Mucosa of stomach (tissue), 1 donor: ENCODE data around the gene GMPPA.

Source experiments
- H3K27me3 ChIP-seq: one replicate; pipeline ENCODE4 v1.7.0; 2013; ENCODE audit warnings: mild to moderate bottlenecking, low read length; ENCODE audit not compliant: control insufficient read depth, insufficient read depth
- H3K36me3 ChIP-seq: one replicate; pipeline ENCODE4 v1.7.0; 2013; ENCODE audit warnings: low read length; ENCODE audit not compliant: control insufficient read depth, insufficient read depth
- H3K4me1 ChIP-seq: one replicate; pipeline ENCODE4 v1.7.0; 2013; ENCODE audit warnings: mild to moderate bottlenecking, low read length; ENCODE audit not compliant: control insufficient read depth, insufficient read depth
- H3K4me3 ChIP-seq: one replicate; pipeline ENCODE4 v1.7.0; 2013; ENCODE audit warnings: low read length
- H3K9ac ChIP-seq: one replicate; pipeline ENCODE4 v1.7.0; 2013; ENCODE audit warnings: mild to moderate bottlenecking, low read length, moderate library complexity
- H3K9me3 ChIP-seq: one replicate; pipeline ENCODE4 v1.7.0; 2013; ENCODE audit warnings: mild to moderate bottlenecking, low read length, moderate library complexity; ENCODE audit not compliant: control insufficient read depth
- donor health status: Pancreatic carcinoma.

The GMPPA gene

DNA sequence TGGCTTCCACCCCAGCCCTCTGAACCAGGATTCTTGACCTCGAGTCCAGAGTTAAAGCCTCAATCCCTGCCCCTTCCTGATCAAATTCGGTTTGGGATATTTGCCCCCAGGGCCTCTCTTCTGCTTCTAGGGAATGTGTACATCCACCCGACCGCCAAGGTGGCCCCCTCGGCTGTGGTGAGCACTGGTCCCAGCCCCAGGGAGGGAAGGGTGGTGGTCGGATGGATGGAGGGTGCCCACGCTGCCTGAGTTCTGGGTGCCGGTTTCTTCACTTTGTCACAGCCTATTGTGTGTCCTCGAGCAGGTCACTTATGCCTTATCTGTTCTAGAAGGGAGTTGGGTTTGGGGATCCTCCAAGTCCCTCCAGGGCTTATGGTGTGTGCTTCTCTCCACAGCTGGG lies 6.9 kb downstream of the GMPPA start:
- Histone ChIP-seq H3K4me1 (peaks cover 12% of the 10 kb centered on the region), H3K27me3 (peaks cover 16% of the 10 kb centered on the region), H3K9ac (no peak overlapping the region), H3K36me3 (peaks cover 19% of the 10 kb centered on the region), H3K4me3 (no peak overlapping the region), H3K9me3 (no peaks in the 10 kb centered on the region)

DNA sequence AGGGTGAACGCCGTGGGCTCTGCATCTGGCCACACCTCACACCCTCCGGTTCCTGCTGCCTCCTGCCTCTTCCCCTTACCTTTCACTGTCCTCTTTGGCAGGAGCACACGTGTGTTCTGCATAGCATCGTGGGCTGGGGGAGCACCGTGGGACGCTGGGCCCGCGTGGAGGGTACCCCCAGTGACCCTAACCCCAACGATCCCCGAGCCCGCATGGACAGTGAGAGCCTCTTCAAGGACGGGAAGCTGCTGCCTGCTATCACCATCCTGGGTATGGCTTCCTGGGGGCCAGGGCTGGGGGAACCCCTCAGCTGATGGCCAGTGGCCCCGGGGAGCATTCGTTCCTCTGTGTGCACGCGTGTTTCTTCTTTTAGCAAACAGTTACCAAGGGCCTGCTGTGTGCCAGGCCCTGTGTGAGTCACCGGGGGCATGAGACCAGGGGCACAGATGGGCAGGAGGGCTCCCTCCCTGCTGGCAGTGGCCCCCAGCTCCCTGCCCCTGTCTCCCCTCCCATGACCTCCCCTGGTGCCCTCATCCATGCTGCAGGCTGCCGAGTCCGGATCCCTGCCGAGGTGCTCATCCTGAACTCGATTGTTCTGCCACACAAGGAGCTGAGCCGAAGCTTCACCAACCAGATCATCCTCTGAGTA lies 7.6 kb downstream of the GMPPA start:
- H3K9ac ChIP-seq = no peak overlapping the region
- peaks cover 22% of the 10 kb centered on the region for H3K27me3 ChIP-seq
- no peaks in the 10 kb centered on the region for H3K9me3 ChIP-seq
- H3K4me1 ChIP-seq = peaks cover 13% of the 10 kb centered on the region
- H3K36me3 ChIP-seq = peaks cover 19% of the 10 kb centered on the region
- H3K4me3 ChIP-seq = no peak overlapping the region

- H3K4me3 ChIP-seq = no peak overlapping the region
- H3K9ac ChIP-seq = no peak overlapping the region
- H3K36me3 ChIP-seq = peaks cover 19% of the 10 kb centered on the region
- peaks cover 13% of the 10 kb centered on the region for H3K4me1 ChIP-seq
- no peaks in the 10 kb centered on the region for H3K9me3 ChIP-seq
- peaks cover 27% of the 10 kb centered on the region for H3K27me3 ChIP-seq
Observed at GRCh38 chr2:219506802-219507526, 8.3 kb downstream of the GMPPA start.

DNA sequence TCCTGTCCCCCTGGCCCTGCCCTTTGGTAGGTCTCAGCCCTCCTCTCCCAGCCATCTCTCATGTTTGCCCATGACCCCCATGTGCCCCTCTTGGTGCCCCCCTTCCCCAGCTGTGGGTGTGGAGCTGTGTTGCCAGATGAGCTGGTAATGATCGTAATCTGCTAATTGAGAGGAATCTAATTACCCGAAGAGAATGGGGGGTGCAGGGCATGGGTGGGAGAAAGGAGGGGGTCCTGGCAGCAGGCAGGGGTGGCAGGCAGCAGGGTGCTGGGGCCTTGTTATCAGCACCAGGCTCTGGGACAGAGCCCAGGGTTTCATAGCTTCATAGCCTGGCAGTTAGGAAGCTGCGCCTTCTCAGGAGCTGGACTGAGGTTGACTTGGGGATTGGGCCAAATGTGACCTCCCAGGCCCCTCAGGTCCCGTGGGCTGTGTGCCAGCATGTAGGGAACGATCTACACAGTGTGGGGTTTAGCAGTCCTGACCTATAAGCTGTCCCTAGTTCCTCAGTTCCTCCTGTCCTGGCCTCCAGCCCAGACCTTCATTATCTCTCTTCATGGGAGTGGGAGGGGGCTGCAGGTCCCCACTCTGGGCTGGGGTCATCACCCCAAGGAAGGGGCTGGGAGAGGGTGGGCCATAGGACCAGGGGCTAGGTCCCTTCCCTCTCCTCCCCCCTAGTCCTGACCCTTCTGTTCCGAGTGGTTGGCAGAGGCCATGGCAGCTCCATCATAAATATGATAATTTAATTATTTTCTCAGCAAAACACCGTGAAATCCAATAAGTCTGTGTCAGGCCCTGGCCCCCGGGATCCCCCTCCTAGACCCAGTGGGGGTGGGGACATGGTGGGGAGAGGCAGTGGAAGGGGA lies 9.1 kb downstream of the GMPPA start:
- no peaks in the 10 kb centered on the region for H3K9me3 ChIP-seq
- H3K36me3 ChIP-seq = peaks cover 19% of the 10 kb centered on the region
- H3K4me1 ChIP-seq = peaks cover 13% of the 10 kb centered on the region
- no peak overlapping the region for H3K4me3 ChIP-seq
- peaks cover 36% of the 10 kb centered on the region for H3K27me3 ChIP-seq
- H3K9ac ChIP-seq = no peak overlapping the region

DNA sequence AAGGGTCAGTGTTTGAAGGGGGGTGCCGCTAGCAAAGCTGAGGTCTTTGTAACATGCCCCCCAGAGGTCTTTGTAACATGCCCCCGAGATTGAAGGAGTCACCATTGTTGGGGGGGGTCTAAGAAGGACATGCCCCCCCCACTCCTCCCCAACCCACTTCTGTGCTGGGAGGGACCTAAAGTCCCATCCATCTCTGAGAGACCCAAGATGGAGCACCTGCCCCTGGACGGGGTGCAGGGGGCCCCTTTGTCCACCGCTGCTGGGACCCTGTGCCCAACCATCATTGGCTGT lies 9.7 kb downstream of the GMPPA start:
- Histone ChIP-seq H3K36me3 (peaks cover 19% of the 10 kb centered on the region), H3K9me3 (no peaks in the 10 kb centered on the region), H3K9ac (no peak overlapping the region), H3K4me3 (no peak overlapping the region), H3K27me3 (peaks cover 41% of the 10 kb centered on the region), H3K4me1 (peaks cover 13% of the 10 kb centered on the region)

DNA sequence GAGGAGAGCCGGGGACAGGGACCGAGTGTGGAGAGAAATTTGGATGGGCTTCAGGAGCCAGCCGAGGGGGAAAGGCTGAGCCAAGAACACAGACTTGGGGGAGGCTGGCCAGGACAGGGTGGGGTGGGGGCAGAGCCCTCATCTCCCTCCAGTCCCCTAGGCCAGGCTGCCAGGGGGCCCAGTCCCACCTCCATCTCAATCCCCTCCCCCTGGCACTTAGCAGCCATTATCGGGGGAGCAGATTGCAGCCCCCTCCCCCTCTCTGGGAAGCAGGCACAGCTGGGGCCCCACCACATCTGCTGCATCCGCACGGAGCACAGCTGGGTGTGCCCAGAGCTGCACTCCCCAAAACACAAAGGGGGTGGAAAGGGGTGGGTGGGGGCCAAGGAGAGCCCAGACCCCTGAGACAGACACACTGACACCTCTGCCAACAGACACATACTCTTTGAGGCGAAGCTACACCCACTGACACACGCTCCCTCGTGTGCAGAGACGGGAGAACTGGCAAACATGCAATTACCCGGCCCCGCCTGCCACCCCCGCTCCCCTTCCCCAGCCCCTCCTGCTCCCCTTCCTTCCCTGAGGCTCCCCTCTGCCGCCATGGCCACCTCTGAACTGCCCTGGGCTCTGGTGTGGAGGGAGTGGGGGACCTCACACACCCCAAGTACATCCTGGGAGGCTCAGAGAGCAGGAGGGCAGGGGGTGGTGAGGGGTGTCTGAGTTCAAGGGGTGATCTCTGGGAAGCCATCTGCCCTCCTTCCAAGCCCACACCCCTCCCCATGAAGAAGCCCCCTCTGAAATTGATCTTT lies 10.5 kb downstream of the GMPPA start:
- no peak overlapping the region for H3K4me3 ChIP-seq
- peaks cover 13% of the 10 kb centered on the region for H3K4me1 ChIP-seq
- no peaks in the 10 kb centered on the region for H3K9me3 ChIP-seq
- H3K27me3 ChIP-seq = peaks cover 49% of the 10 kb centered on the region
- no peak overlapping the region for H3K9ac ChIP-seq
- peaks cover 19% of the 10 kb centered on the region for H3K36me3 ChIP-seq

DNA sequence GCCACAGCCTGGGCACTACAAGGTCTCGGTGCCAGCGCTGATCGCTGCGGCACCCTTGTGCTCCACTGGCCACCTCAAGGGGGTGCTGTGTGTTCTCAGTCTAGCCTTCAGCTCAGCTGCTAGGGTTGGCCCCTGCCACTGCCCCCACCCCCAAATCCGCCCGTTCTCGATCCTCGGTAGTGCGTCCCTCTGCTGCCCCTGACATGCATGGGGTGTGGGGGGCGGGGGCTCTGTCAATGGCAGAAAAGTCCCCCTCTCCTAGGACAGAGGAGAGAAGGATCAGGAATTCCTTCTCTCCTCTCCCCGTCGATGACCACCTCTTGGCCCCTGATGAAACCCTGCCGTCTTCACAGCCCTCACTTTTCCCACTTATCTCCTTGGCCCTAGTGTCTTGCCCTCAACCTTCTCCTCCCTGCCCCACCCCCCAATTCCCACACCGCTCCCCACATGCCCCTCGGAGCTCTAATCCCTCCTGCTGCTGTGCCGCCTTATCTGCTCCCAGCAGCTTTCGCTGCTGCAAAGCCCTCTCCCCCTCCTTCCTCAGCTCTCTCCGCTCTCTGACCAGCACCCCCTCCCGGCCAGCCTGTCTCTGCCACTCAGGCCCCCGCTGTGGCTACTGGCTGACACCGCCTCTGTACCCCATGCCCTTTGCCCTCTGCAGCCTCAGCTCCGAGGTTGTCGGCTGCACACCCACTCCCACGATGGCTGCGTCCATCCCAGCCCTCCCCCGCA lies 11.3 kb downstream of the GMPPA start:
- peaks cover 13% of the 10 kb centered on the region for H3K4me1 ChIP-seq
- peaks cover 57% of the 10 kb centered on the region for H3K27me3 ChIP-seq
- H3K4me3 ChIP-seq = no peak overlapping the region
- peaks cover 15% of the 10 kb centered on the region for H3K36me3 ChIP-seq
- no peak overlapping the region for H3K9ac ChIP-seq
- H3K9me3 ChIP-seq = no peaks in the 10 kb centered on the region

- Histone ChIP-seq H3K36me3 (peaks cover 10% of the 10 kb centered on the region), H3K4me3 (no peak overlapping the region), H3K4me1 (peaks cover 13% of the 10 kb centered on the region), H3K9ac (no peak overlapping the region), H3K27me3 (peaks cover 64% of the 10 kb centered on the region), H3K9me3 (no peaks in the 10 kb centered on the region)
Observed at GRCh38 chr2:219510512-219511135, 11.9 kb downstream of the GMPPA start.

GRCh38 chr2:219511547-219512325 lies 13.0 kb downstream of the GMPPA start:
- Histone ChIP-seq H3K4me1 (peaks cover 13% of the 10 kb centered on the region), H3K36me3 (no peaks in the 10 kb centered on the region), H3K27me3 (peaks cover 74% of the 10 kb centered on the region), H3K9ac (no peak overlapping the region), H3K9me3 (no peaks in the 10 kb centered on the region), H3K4me3 (no peak overlapping the region)

GRCh38 chr2:219512524-219513216 lies 14.0 kb downstream of the GMPPA start:
- Histone ChIP-seq H3K4me1 (peaks cover 13% of the 10 kb centered on the region), H3K27me3 (peaks cover 82% of the 10 kb centered on the region), H3K36me3 (no peaks in the 10 kb centered on the region), H3K9me3 (no peaks in the 10 kb centered on the region), H3K4me3 (no peak overlapping the region), H3K9ac (no peak overlapping the region)
